ENCODE data around the gene CXXC5.
"Not testable (repeated sequence)": the region's sequence is repeated elsewhere in the genome, so short reads cannot be mapped to it uniquely, and the experiment has no call there.

CXXC5 gene

DNA sequence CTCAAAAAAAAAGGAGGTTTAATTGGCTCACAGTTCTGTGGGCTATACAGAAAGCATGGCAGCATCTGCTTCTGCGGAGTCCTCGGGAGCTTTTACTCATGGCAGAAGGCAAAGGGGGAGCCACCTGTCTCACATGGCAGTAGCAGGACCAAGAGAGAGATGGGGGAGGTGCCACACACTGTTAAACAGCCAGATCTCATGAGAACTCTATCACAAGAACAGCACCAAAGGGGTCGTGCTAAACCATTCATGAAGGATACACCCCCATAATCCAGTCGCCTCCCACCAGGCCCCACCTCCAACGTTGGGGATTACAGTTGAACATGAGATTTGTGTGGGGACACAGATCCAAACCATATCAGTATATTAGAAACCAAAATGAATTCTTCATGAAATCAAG, 28.3 kb upstream of the CXXC5 start:
- DNase-seq (ENCODE audit: low read depth): no peak
- no peak overlapping the region for H3K4me3 ChIP-seq (ENCODE audit: low read depth, low read length)
- TF ChIP-seq, protein P1, sequence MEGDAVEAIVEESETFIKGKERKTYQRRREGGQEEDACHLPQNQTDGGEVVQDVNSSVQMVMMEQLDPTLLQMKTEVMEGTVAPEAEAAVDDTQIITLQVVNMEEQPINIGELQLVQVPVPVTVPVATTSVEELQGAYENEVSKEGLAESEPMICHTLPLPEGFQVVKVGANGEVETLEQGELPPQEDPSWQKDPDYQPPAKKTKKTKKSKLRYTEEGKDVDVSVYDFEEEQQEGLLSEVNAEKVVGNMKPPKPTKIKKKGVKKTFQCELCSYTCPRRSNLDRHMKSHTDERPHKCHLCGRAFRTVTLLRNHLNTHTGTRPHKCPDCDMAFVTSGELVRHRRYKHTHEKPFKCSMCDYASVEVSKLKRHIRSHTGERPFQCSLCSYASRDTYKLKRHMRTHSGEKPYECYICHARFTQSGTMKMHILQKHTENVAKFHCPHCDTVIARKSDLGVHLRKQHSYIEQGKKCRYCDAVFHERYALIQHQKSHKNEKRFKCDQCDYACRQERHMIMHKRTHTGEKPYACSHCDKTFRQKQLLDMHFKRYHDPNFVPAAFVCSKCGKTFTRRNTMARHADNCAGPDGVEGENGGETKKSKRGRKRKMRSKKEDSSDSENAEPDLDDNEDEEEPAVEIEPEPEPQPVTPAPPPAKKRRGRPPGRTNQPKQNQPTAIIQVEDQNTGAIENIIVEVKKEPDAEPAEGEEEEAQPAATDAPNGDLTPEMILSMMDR (IDR thresholded peaks at IDR 0.05; ENCODE audit: low read depth, low read length, missing control alignments): no peak

DNA sequence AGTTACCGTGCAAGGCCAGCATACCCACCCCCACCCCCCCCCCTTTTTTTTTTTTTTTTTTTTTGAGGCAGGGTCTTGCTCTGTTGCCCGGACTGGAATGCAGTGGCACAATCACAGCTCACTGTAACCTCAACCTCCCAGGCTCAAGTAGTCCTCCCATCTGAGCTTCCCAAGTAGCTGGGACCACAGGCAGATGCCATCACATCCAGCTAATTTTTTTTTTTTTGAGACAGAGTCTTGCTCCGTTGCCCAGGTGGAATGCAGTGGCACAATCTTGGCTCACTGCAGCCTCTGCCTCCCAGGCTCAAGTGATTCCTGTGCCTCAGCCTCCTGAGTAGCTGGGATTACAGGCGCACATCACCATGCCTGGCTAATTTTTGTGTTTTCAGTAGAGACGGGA, 22.8 kb upstream of the CXXC5 start:
- not testable (repeated sequence) for DNase-seq (ENCODE audit: low read depth); H3K4me3 ChIP-seq (ENCODE audit: low read depth, low read length)

DNA sequence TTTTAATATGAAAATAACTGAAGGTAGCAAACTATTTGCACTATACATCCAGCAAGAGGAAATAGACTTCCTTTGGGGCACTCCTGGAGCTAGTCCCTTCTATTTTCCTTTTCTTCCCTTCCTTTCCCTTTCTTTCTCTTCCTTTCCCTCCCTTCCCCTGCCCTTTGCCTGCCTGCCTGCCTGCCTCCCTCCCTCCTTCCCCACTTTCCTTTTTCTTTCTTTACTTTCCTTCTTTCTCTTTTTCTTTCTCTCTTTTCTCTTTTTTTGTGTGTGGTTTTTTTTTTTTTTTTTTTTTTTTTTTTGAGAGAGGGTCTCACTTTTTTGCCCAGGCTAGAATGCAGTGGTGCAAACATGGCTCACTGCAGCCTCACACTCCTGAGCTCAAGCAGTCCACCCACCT, 17.3 kb upstream of the CXXC5 start:
- H3K4me3 ChIP-seq (ENCODE audit: low read depth, low read length): no peak overlapping the region
- DNase-seq (ENCODE audit: low read depth): no peak
- TF ChIP-seq, protein P1 (IDR thresholded peaks at IDR 0.05; ENCODE audit: low read depth, low read length, missing control alignments): no peak

DNA sequence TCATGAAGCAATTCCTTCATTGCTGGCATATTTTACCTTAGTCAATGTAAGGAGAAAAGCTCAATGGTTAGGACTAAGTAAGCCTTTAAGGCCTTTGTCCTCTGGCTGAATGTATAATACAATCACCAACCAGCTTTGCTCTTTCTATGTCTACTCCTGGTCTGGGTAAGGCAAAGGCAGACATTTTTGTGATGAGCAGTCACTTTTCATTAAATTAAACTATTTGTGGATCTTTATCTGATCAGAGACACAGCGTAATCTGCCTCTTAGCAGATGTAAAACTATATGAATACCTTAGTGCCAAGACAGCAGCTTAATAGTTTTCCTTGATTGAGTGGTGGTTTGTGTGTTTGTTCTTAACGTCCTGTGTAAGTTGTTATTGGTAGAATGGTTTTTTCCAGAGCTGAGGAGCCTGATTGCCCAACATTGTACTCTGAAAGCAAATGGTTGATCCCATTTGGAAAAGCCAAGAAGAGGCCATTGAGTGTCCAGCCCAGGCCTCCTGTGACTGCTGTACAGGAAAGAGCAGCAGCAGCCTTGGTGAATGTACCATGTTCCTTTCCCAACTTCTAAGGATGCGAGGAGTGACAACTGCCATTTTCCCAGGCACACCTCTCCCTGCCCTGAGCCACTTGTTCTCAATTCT, 16.5 kb upstream of the CXXC5 start:
- TF ChIP-seq, protein P1 (IDR thresholded peaks at IDR 0.05; ENCODE audit: low read depth, low read length, missing control alignments): no peak
- no peak overlapping the region for H3K4me3 ChIP-seq (ENCODE audit: low read depth, low read length)
- DNase-seq (ENCODE audit: low read depth): no peak

DNA sequence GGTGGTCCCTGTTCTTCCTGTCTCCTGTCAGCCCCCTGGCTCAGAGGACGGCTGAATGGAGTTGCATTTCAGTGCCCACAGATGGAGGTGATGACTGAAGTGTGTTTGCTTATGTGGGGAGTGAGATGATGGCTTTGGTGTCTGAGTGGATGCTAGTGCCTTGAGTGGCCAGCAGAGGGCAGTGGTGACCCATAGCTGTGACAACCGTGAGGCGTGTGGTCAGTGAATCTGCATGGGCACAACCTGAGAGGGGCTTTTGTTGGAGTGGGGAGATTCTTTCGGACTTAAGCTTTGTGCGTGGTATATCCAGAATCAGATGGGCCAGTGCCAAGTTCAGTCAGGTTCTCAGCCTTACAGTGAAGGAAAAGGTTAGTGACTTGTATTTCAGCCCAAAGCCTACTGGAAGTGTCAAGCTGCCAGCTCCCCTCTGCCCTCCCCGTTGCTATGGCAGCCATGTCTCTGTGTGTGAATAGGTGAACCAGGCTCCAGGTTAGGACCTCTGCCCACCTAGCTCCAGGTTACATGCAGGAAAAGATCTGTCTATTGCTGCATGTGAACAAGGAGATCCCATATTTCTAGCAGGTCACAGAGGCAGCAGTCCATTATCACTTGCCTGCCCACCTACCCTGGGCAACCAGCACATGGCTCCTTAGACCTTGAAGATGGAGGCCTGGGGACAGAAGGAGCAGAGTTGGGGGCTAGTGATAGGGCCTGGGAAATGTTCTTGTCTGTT, 14.7 kb upstream of the CXXC5 start:
- no peak overlapping the region for H3K4me3 ChIP-seq (ENCODE audit: low read depth, low read length)
- DNase-seq (ENCODE audit: low read depth): no peak
- TF ChIP-seq, protein P1 (IDR thresholded peaks at IDR 0.05; ENCODE audit: low read depth, low read length, missing control alignments): peak; percentile 100

DNA sequence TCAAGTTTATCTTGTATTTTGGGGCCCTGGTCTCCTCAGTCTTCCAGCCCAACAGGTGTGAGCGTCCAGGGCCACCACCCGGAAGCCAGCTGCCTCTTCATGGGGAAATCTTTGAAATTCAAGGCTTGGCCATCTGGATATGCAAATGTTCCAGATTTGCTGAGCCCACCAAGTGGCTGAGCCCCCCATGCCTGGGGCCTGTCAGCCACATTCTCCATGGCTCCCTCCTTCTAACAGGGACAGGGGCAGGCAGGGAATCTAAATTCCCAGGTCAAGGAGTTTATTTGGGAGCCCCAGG, 14.2 kb upstream of the CXXC5 start:
- DNase-seq (ENCODE audit: low read depth): no peak
- TF ChIP-seq, protein P1 (IDR thresholded peaks at IDR 0.05; ENCODE audit: low read depth, low read length, missing control alignments): no peak
- H3K4me3 ChIP-seq (ENCODE audit: low read depth, low read length): no peak overlapping the region

DNA sequence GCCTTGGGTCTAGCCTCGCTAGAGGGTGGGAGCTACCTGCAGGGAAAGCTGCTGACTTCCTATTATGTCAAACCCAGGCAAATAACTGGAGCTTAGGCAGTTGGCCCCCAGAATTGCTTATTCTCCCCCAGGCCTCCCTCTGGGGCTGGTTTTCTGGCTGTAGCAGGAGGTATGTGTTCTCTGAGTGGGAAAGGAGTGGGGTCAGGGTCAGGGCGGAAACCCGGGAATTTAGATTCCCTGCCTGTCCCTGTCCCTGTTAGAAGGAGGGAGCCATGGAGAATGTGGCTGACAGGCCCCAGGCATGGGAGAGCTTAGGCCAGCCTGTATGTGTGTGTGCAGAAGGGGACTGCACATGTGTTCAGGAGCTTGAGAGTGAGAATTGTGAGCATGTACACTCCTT, 13.6 kb upstream of the CXXC5 start:
- TF ChIP-seq, protein P1 (IDR thresholded peaks at IDR 0.05; ENCODE audit: low read depth, low read length, missing control alignments): no peak
- no peak overlapping the region for H3K4me3 ChIP-seq (ENCODE audit: low read depth, low read length)
- no peak for DNase-seq (ENCODE audit: low read depth)
